B cell (primary cell): ENCODE measurements around the gene KRTAP4-9. TPM values are rescaled to one million over a fixed set of nuclear protein-coding genes. Genes with fewer than 3 reads are reported as not detected.

Experiments
- ATAC-seq: fragments of 200-7000 bp; cut with Tn5 transposase; one replicate; pipeline ENCODE4 v1.10.0; 2021; ENCODE audit warnings: low read depth, mild to moderate bottlenecking, moderate number of reproducible peaks, moderate library complexity
- CTCF ChIA-PET: fragments of 350-600 bp; sonication (Branson Sonifier 250); formaldehyde crosslinking; loops from one replicate; lab custom pipeline; 2021; ENCODE audit warnings: antibody characterized with exemption, inconsistent platforms; lab: Charles Lee
- POLR2A ChIA-PET: fragments of 350-600 bp; sonication (Branson Sonifier 250); formaldehyde crosslinking; loops from one replicate; lab custom pipeline; 2021; ENCODE audit warnings: antibody characterized with exemption; lab: Charles Lee
- DNase-seq: peaks from one replicate; pipeline ENCODE4 v3.0.0; 2013
- H2AFZ ChIP-seq: 2 replicates; pipeline ENCODE4 v1.6.1; 2012; ENCODE audit warnings: mild to moderate bottlenecking, low read depth, low read length; ENCODE audit not compliant: insufficient read depth, poor library complexity, severe bottlenecking
- H3K27ac ChIP-seq, 2 donors: 1 replicate in 1 of 2; 2 replicates in 1 of 2; pipeline ENCODE4 v1.5.1; 2012 to 2013; ENCODE audit warnings: low read length in 2 of 2, mild to moderate bottlenecking in 2 of 2, moderate library complexity in 1 of 2
- H3K27me3 ChIP-seq, 4 experiments: fragments of 200-600 bp in 1 of 4; sonication (generic) in 1 of 4; replicated peaks in 1 of 4; 1 replicate in 2 of 4; 2 replicates in 2 of 4; pipeline versions ENCODE4 v1.6.1 to v1.7.0; 2013 to 2016; ENCODE audit warnings: low read length in 3 of 4, mild to moderate bottlenecking in 2 of 4, mixed read lengths in 1 of 4, moderate library complexity in 1 of 4; ENCODE audit not compliant: insufficient read depth in 4 of 4, control insufficient read depth in 3 of 4; ENCODE audit errors: control extremely low read depth in 1 of 4
- H3K36me3 ChIP-seq, 2 experiments: replicated peaks in 1 of 2; 1 replicate in 1 of 2; 2 replicates in 1 of 2; pipeline versions ENCODE4 v1.6.1 to v1.7.1; 2013; ENCODE audit warnings: low read length in 1 of 2; ENCODE audit not compliant: insufficient read depth in 2 of 2, control insufficient read depth in 1 of 2; ENCODE audit errors: control extremely low read depth in 1 of 2, extremely low read depth in 1 of 2
- H3K4me1 ChIP-seq, 2 donors: fragments of 200-600 bp in 1 of 2; sonication (generic) in 1 of 2; 1 replicate in 1 of 2; 2 replicates in 1 of 2; pipeline versions ENCODE4 v1.5.1 to v1.6.1; 2013 to 2017; ENCODE audit warnings: low read length in 2 of 2; ENCODE audit not compliant: control insufficient read depth in 2 of 2, insufficient read depth in 2 of 2
- H3K4me2 ChIP-seq: replicated peaks from 2 replicates; pipeline ENCODE3; 2012; ENCODE audit warnings: mild to moderate bottlenecking, low read depth, low read length; ENCODE audit not compliant: poor library complexity, severe bottlenecking
- H3K4me3 ChIP-seq, 5 experiments: fragments of 200-600 bp in 1 of 5; sonication (generic) in 1 of 5; 1 replicate in 3 of 5; 2 replicates in 2 of 5; pipeline versions ENCODE4 v1.5.1 to v1.7.0; 2011 to 2016; ENCODE audit warnings: low read length in 4 of 5, mild to moderate bottlenecking in 4 of 5, low read depth in 2 of 5, control low read depth in 1 of 5, moderate library complexity in 1 of 5; ENCODE audit not compliant: insufficient read depth in 1 of 5; ENCODE audit errors: control extremely low read depth in 1 of 5, extremely low read depth in 1 of 5
- H3K79me2 ChIP-seq: fragments of 200-600 bp; sonication (generic); one replicate; pipeline ENCODE4 v1.6.0; 2016; ENCODE audit warnings: low read length; ENCODE audit not compliant: control insufficient read depth, insufficient read depth
- H3K9ac ChIP-seq: fragments of 200-600 bp; sonication (generic); 2 replicates; pipeline ENCODE4 v1.6.1; 2017; ENCODE audit warnings: mild to moderate bottlenecking, low read length, moderate library complexity
- H3K9me3 ChIP-seq, 3 donors: one replicate each; pipeline versions ENCODE4 v1.6.1 to v1.7.1; 2013; ENCODE audit warnings: low read length in 2 of 3; ENCODE audit not compliant: control insufficient read depth in 2 of 3, insufficient read depth in 1 of 3; ENCODE audit errors: control extremely low read depth in 1 of 3
- H4K20me1 ChIP-seq: 2 replicates; pipeline ENCODE4 v1.6.0; 2012; ENCODE audit warnings: mild to moderate bottlenecking, low read length; ENCODE audit not compliant: insufficient read depth, control insufficient read depth, poor library complexity, severe bottlenecking
- H3K27ac Mint-ChIP-seq: one replicate; pipeline ENCODE4 v1.8.0; 2021; ENCODE audit warnings: mixed read lengths
- H3K27me3 Mint-ChIP-seq: one replicate; pipeline ENCODE4 v1.8.0; 2021; ENCODE audit warnings: mixed read lengths
- H3K4me1 Mint-ChIP-seq: one replicate; pipeline ENCODE4 v1.8.0; 2021; ENCODE audit warnings: mixed read lengths
- H3K4me3 Mint-ChIP-seq: one replicate; pipeline ENCODE4 v1.8.0; 2021; ENCODE audit warnings: mixed read lengths
- H3K9me3 Mint-ChIP-seq: one replicate; pipeline ENCODE4 v1.8.0; 2022; ENCODE audit warnings: mixed read lengths; ENCODE audit not compliant: insufficient read depth
- CTCF ChIP-seq: fragments of 200-600 bp; IDR thresholded peaks from one replicate; pipeline ENCODE4 v1.8.0; 2022; ENCODE audit warnings: antibody characterized with exemption, mild to moderate bottlenecking
- EZH2 ChIP-seq: IDR thresholded peaks from 2 replicates; pipeline ENCODE4 v1.6.1; 2012; ENCODE audit warnings: borderline replicate concordance, low read depth, mild to moderate bottlenecking, moderate library complexity, low read length; ENCODE audit not compliant: insufficient read depth, poor library complexity, severe bottlenecking
- WGBS: methylation state at CpG from one replicate; pipeline ENCODE4 v1.1.5; 2013; ENCODE audit warnings: missing lambda C conversion rate; ENCODE audit not compliant: insufficient coverage; 5-methylcytosine and 5-hydroxymethylcytosine counted together
- intact Hi-C: fragments of 100-400 bp; cut with micrococcal nuclease; formaldehyde crosslinking; loops from one replicate; pipeline ENCODE4 v1.10.0; 2022
- polyA plus RNA-seq: library from polyadenylated mRNA; depleted of rRNA; stranded (reverse); fragments of >200 nt; gene quantifications from 2 replicates; pipeline ENCODE4 v1.2.3, GENCODE V29; 2012
- total RNA-seq, 2 donors: library from RNA; stranded (reverse); fragments of 120-200 nt in 1 of 2; gene quantifications; 1 replicate in 1 of 2; 2 replicates in 1 of 2; pipeline versions ENCODE4 v1.2.3 to v1.2.4, GENCODE V29; 2013 to 2022

KRTAP4-9 gene
- total and polyA plus RNA-seq, 2 donors (not counting 1 experiment from before 2014, with no cell fraction given) = not detected

DNA sequence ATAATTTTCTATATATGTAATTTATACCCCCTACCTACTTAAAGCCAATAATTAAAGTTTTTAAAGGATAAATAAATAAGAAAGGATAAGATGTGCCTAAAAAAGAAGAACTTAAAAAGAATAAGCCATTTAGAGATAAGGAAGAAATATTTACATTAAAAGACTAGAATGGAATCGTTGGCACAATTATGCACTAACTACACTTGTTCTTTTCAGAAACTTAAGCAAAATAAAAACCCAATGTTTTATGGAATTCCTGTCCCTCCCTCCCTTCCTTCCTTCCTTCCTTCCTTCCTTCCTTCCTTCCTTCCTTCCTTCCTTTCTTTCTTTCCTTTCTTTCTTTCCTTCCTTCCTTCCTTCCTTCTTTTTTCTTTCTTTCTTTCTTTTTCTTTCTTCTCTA lies 39.7 kb downstream of the KRTAP4-9 start:
- CTCF ChIA-PET = no interaction called here
- Histone ChIP-seq H2AFZ (no peak overlapping the region), H3K36me3 (no peaks in the 10 kb centered on the region), H3K79me2 (no peaks in the 10 kb centered on the region), H3K4me1 (no peaks in the 10 kb centered on the region), H3K27ac (no peak overlapping the region), H3K9ac (no peak overlapping the region), H3K4me2 (no peak overlapping the region), H3K9me3 (peaks cover 5 to 14% (median 11%) of the 10 kb centered on the region in 3 donors), H3K27me3 (no peaks in the 10 kb centered on the region), H4K20me1 (no peaks in the 10 kb centered on the region), H3K4me3 (no peak overlapping the region)
- peaks cover 10% of the 10 kb centered on the region for H3K9me3 Mint-ChIP-seq
- intact Hi-C loops = no loop called here
- DNase-seq (no peak), ATAC-seq (no peak)
- no CpG with 5 or more reads among the region's 1 CpG for WGBS
- no peaks in the 10 kb centered on the region for H3K4me1 Mint-ChIP-seq
- H3K4me3 Mint-ChIP-seq = no peak overlapping the region
- no peak overlapping the region for H3K27ac Mint-ChIP-seq
- POLR2A ChIA-PET = no interaction called here
- no peak for TF ChIP-seq CTCF
- TF ChIP-seq EZH2 = no peak
- peaks cover 7% of the 10 kb centered on the region for H3K27me3 Mint-ChIP-seq

GRCh38 chr17:41145261-41145660 lies 40.1 kb downstream of the KRTAP4-9 start:
- H3K4me2 ChIP-seq = no peak overlapping the region
- Mint-ChIP-seq H3K4me1 (no peaks in the 10 kb centered on the region), H3K9me3 (peaks cover 10% of the 10 kb centered on the region), H3K27ac (no peak overlapping the region), H3K27me3 (peaks cover 7% of the 10 kb centered on the region), H3K4me3 (no peak overlapping the region)
- DNase-seq (no peak), ATAC-seq (no peak)
- POLR2A ChIA-PET = no interaction called here
- no peaks in the 10 kb centered on the region for H3K36me3 ChIP-seq
- H2AFZ ChIP-seq = no peak overlapping the region
- H3K27ac ChIP-seq = no peak overlapping the region
- H3K4me1 ChIP-seq = no peaks in the 10 kb centered on the region
- CTCF ChIA-PET = interaction anchor here (0.6 kb wide), 1 partner anchor 50 kb away, joined by 5 read pairs; no protein-coding TSS in a partner anchor
- no peaks in the 10 kb centered on the region for H4K20me1 ChIP-seq
- intact Hi-C loops = no loop called here
- no peak overlapping the region for H3K4me3 ChIP-seq
- peaks cover 5 to 13% (median 7%) of the 10 kb centered on the region in 3 donors for H3K9me3 ChIP-seq
- no CpG with 5 or more reads among the region's 2 CpGs for WGBS
- no peak overlapping the region for H3K9ac ChIP-seq
- TF ChIP-seq CTCF (no peak), EZH2 (no peak)
- H3K27me3 ChIP-seq = no peaks in the 10 kb centered on the region
- H3K79me2 ChIP-seq = no peaks in the 10 kb centered on the region
